Measurements from ENCODE around the gene PRSS38. TPM values are rescaled to one million over a fixed set of nuclear protein-coding genes. Genes with fewer than 3 reads are reported as not detected.

The PRSS38 gene
- total RNA-seq, 1 donor from 2014 or later = not detected

Other genes starting within 250 kb of the PRSS38 start
- 19.3 TPM for gene JMJD4, start 80.4 kb upstream of the PRSS38 start, total RNA-seq
- 44.9 TPM for gene SNAP47, start 80.2 kb upstream of the PRSS38 start, total RNA-seq
- gene WNT9A, start 132.3 kb downstream of the PRSS38 start, total RNA-seq = 2.1 TPM
- not detected for gene WNT3A, start 191.3 kb downstream of the PRSS38 start, total RNA-seq